Middle frontal gyrus (tissue), 1 donor: ENCODE data around the gene ATCAY.
"Not testable (repeated sequence)": the region's sequence is repeated elsewhere in the genome, so short reads cannot be mapped to it uniquely, and the experiment has no call there.

Experiments used
- DNase-seq: peaks from one replicate; pipeline ENCODE4 v3.0.0-alpha.2; 2015; ENCODE audit warnings: low spot score; ENCODE audit errors: extremely low spot score

Gene ATCAY

GRCh38 chr19:3899531-3900294 is 19.2 kb downstream of the ATCAY start:
- DNase-seq, result no peak

- DNase-seq, result no peak
These were observed 22.0 kb downstream of the ATCAY start for GRCh38 chr19:3902317-3902973.

- DNase-seq, result no peak
These were observed 23.7 kb downstream of the ATCAY start for GRCh38 chr19:3904233-3904632.

- DNase-seq, result no peak
These were observed 27.3 kb downstream of the ATCAY start for GRCh38 chr19:3907626-3908265.

GRCh38 chr19:3908266-3909054 is 28.0 kb downstream of the ATCAY start:
- DNase-seq, result no peak

- DNase-seq, result no peak
These were observed 29.6 kb downstream of the ATCAY start for GRCh38 chr19:3910105-3910504.

GRCh38 chr19:3914199-3914598 is 33.7 kb downstream of the ATCAY start:
- DNase-seq, result no peak

- DNase-seq, result no peak
These were observed 35.5 kb downstream of the ATCAY start for GRCh38 chr19:3916033-3916432.

- DNase-seq, result no peak
These were observed 39.3 kb downstream of the ATCAY start for GRCh38 chr19:3919793-3920192.

GRCh38 chr19:3923096-3923758 is 42.7 kb downstream of the ATCAY start:
- no peak for DNase-seq

- no peak for DNase-seq
These were observed 43.4 kb downstream of the ATCAY start for GRCh38 chr19:3923912-3924311.

- no peak for DNase-seq
These were observed 50.6 kb downstream of the ATCAY start for GRCh38 chr19:3931041-3931440.

- DNase-seq, result no peak
These were observed 52.7 kb downstream of the ATCAY start, which contains the start of gene NMRK2 for GRCh38 chr19:3932931-3933810. NMRK2 (plus strand) TSS chr19:3933069; CDS start chr19:3933672, 603 bp downstream.

- DNase-seq, result no peak
These were observed 56.3 kb downstream of the ATCAY start for GRCh38 chr19:3936506-3937442.

- DNase-seq, result not testable (repeated sequence)
These were observed 57.9 kb downstream of the ATCAY start for GRCh38 chr19:3938300-3938950.

GRCh38 chr19:3942790-3943409 is 62.4 kb downstream of the ATCAY start:
- DNase-seq, result no peak

- DNase-seq, result no peak
These were observed 63.7 kb downstream of the ATCAY start for GRCh38 chr19:3944018-3944721.
